HCT116 (cell line): ENCODE measurements around the gene APAF1. TPM values are rescaled to one million over a fixed set of nuclear protein-coding genes. Genes with fewer than 3 reads are reported as not detected.

Experiments used
- ATAC-seq: fragments of 200-7000 bp; cut with Tn5 transposase; 2 replicates; pipeline ENCODE4 v1.9.1; 2020; ENCODE audit warnings: mild to moderate bottlenecking, moderate library complexity
- BruUV-seq: library from RNA; stranded (reverse); fragments of 400-500 nt; replicated peaks from 2 replicates; lab custom pipeline; 2021; lab: Mats Ljungman, UMichigan
- CTCF ChIA-PET: fragments of 300-600 bp; sonication (Branson Sonifier 250); formaldehyde crosslinking; loops from one replicate; lab custom pipeline; 2021; ENCODE audit warnings: antibody characterized with exemption; lab: Charles Lee
- POLR2A ChIA-PET: fragments of 300-600, 350-600 bp; sonication (Branson Sonifier 250); formaldehyde crosslinking; loops from one replicate; lab custom pipeline; 2021; ENCODE audit warnings: antibody characterized with exemption; lab: Charles Lee
- RAD21 ChIA-PET, 2 experiments: fragments of 300-600 bp; sonication (Branson Sonifier 250); formaldehyde crosslinking; loops; one replicate each; lab custom pipeline; 2023; ENCODE audit warnings: low total read pairs in 2 of 2; ENCODE audit not compliant: uncharacterized antibody in 2 of 2, unreplicated experiment in 2 of 2, low non-redundant PET in 1 of 2; lab: Charles Lee
- DNase-seq: peaks from one replicate; pipeline ENCODE4 v3.0.0-alpha.2; 2010; ENCODE audit warnings: low read depth, low spot score
- H2AFZ ChIP-seq: fragments of 200-600 bp; shearing (Covaris generic), sonication (generic); 2 replicates; pipeline ENCODE4 v1.6.1; 2017; ENCODE audit warnings: low read depth, mixed run types, mixed read lengths, antibody characterized with exemption, low read length; ENCODE audit not compliant: poor library complexity, severe bottlenecking
- H3K27ac ChIP-seq: 2 replicates; pipeline ENCODE4 v1.5.1; 2012; ENCODE audit warnings: low read depth, low read length
- H3K27me3 ChIP-seq: fragments of 200-600 bp; sonication (generic); 2 replicates; pipeline ENCODE4 v1.6.1; 2016; ENCODE audit warnings: mixed run types, low read length, mixed read lengths; ENCODE audit not compliant: insufficient read depth
- H3K36me3 ChIP-seq, 2 experiments: fragments of 200-500 bp in 1 of 2; fragments of 200-600 bp in 1 of 2; sonication (Bioruptor generic) in 1 of 2; sonication (generic) in 1 of 2; 2 replicates each; pipeline versions ENCODE4 v1.5.1 to v1.6.1; 2014 to 2016; ENCODE audit warnings: low read length in 2 of 2, inconsistent platforms in 1 of 2, mixed read lengths in 1 of 2, mixed run types in 1 of 2; ENCODE audit not compliant: insufficient read depth in 2 of 2, control insufficient read depth in 1 of 2
- H3K4me1 ChIP-seq, 2 experiments: fragments of 200-600 bp in 1 of 2; sonication (generic) in 1 of 2; 2 replicates each; pipeline versions ENCODE4 v1.5.1 to v1.6.1; 2012 to 2017; ENCODE audit warnings: low read length in 2 of 2, inconsistent platforms in 1 of 2, mild to moderate bottlenecking in 1 of 2, mixed read lengths in 1 of 2, mixed run types in 1 of 2, moderate library complexity in 1 of 2; ENCODE audit not compliant: insufficient read depth in 2 of 2, control insufficient read depth in 1 of 2
- H3K4me2 ChIP-seq: fragments of 200-600 bp; sonication (generic); 2 replicates; pipeline ENCODE4 v1.6.1; 2017; ENCODE audit warnings: mixed run types, low read length, mixed read lengths
- H3K4me3 ChIP-seq, 2 experiments: fragments of 200-600 bp in 1 of 2; sonication (generic) in 1 of 2; replicated peaks in 1 of 2; 2 replicates each; pipeline ENCODE4 v1.5.1; 2011 to 2016; ENCODE audit warnings: low read length in 2 of 2, control low read depth in 1 of 2, low read depth in 1 of 2, mild to moderate bottlenecking in 1 of 2, mixed read lengths in 1 of 2, mixed run types in 1 of 2
- H3K79me2 ChIP-seq: fragments of 200-600 bp; sonication (generic); 2 replicates; pipeline ENCODE4 v1.6.1; 2017; ENCODE audit warnings: mild to moderate bottlenecking, mixed run types, low read length, moderate library complexity, mixed read lengths; ENCODE audit not compliant: insufficient read depth
- H3K9ac ChIP-seq: fragments of 200-600 bp; sonication (generic); 2 replicates; pipeline ENCODE4 v1.6.1; 2016; ENCODE audit warnings: low read length, mixed read lengths
- H3K9me2 ChIP-seq: fragments of 200-600 bp; sonication (generic), shearing (Covaris generic); 2 replicates; pipeline ENCODE4 v1.6.1; 2017; ENCODE audit warnings: mixed run types, mild to moderate bottlenecking, moderate library complexity; ENCODE audit not compliant: insufficient read depth
- H3K9me3 ChIP-seq, 2 experiments: fragments of 200-500 bp in 1 of 2; fragments of 200-600 bp in 1 of 2; sonication (Bioruptor generic) in 1 of 2; sonication (generic) in 1 of 2; 2 replicates each; pipeline ENCODE4 v1.6.1; 2014 to 2017; ENCODE audit warnings: low read length in 2 of 2, mixed read lengths in 2 of 2, inconsistent platforms in 1 of 2, low read depth in 1 of 2, mild to moderate bottlenecking in 1 of 2, mixed run types in 1 of 2, moderate library complexity in 1 of 2; ENCODE audit not compliant: control insufficient read depth in 1 of 2, insufficient read depth in 1 of 2
- H4K20me1 ChIP-seq: fragments of 200-600 bp; sonication (generic), shearing (Covaris generic); 2 replicates; pipeline ENCODE4 v1.6.1; 2017; ENCODE audit warnings: mixed run types, mild to moderate bottlenecking, moderate library complexity; ENCODE audit not compliant: insufficient read depth
- CEBPB ChIP-seq: IDR thresholded peaks from 2 replicates; pipeline ENCODE4 v1.6.1; 2012; ENCODE audit warnings: low read depth
- EGR1 ChIP-seq: IDR thresholded peaks from 2 replicates; pipeline ENCODE4 v1.6.1; 2012; ENCODE audit warnings: low read depth
- ELF1 ChIP-seq: IDR thresholded peaks from 2 replicates; pipeline ENCODE4 v1.6.1; 2012; ENCODE audit warnings: low read depth, borderline replicate concordance
- MAX ChIP-seq: IDR thresholded peaks from 2 replicates; pipeline ENCODE4 v1.6.1; 2012
- POLR2A ChIP-seq: IDR thresholded peaks from 2 replicates; pipeline ENCODE4 v1.7.0; 2011; ENCODE audit warnings: borderline replicate concordance; ENCODE audit not compliant: insufficient read depth, insufficient read length; ENCODE audit errors: extremely low read depth
- RAD21 ChIP-seq: IDR thresholded peaks from 2 replicates; pipeline ENCODE4 v1.6.1; 2012; ENCODE audit warnings: low read depth, mild to moderate bottlenecking
- SIN3A ChIP-seq: IDR thresholded peaks from 2 replicates; pipeline ENCODE4 v1.6.1; 2012; ENCODE audit warnings: low read depth
- SP1 ChIP-seq: IDR thresholded peaks from 2 replicates; pipeline ENCODE4 v1.6.1; 2012; ENCODE audit warnings: low read depth
- SRF ChIP-seq: IDR thresholded peaks from 2 replicates; pipeline ENCODE4 v1.6.1; 2012; ENCODE audit warnings: low read depth
- TCF7L2 ChIP-seq: IDR thresholded peaks from 2 replicates; pipeline ENCODE4 v1.7.0; 2011; ENCODE audit warnings: borderline replicate concordance, inconsistent platforms; ENCODE audit not compliant: insufficient read depth, insufficient read length; ENCODE audit errors: extremely low read depth
- YY1 ChIP-seq: IDR thresholded peaks from 2 replicates; pipeline ENCODE4 v1.6.1; 2011; ENCODE audit warnings: low read length, low read depth, moderate library complexity, mild to moderate bottlenecking; ENCODE audit not compliant: insufficient replicate concordance; ENCODE audit errors: extremely low read depth
- ZBTB33 ChIP-seq: IDR thresholded peaks from 2 replicates; pipeline ENCODE4 v1.6.1; 2011; ENCODE audit warnings: mild to moderate bottlenecking, low read length, moderate library complexity; ENCODE audit not compliant: insufficient replicate concordance; ENCODE audit errors: extremely low read depth
- ZFX ChIP-seq: fragments of 450-650 bp; IDR thresholded peaks from 2 replicates; pipeline ENCODE4 v1.6.1; 2017
- ZNF274 ChIP-seq: fragments of 200-500 bp; sonication (Bioruptor generic); IDR thresholded peaks from 2 replicates; pipeline ENCODE4 v1.6.1; 2014; ENCODE audit warnings: mild to moderate bottlenecking, low read depth, low read length, inconsistent platforms
- intact Hi-C: fragments of 100-400 bp; cut with micrococcal nuclease; formaldehyde crosslinking; loops from 2 replicates; pipeline ENCODE4 v1.10.0; 2022
- total RNA-seq: library from RNA; stranded (reverse); gene quantifications from one replicate; pipeline ENCODE4 v1.2.1, GENCODE V29; 2021; ENCODE audit not compliant: unreplicated experiment
- TF ChIP-seq, protein P1 (sequence below): IDR thresholded peaks from 2 replicates; pipeline ENCODE4 v1.6.1; 2012
- TF ChIP-seq, protein P2 (sequence below): IDR thresholded peaks from 2 replicates; pipeline ENCODE4 v1.6.1; 2012; ENCODE audit warnings: low read depth

APAF1 gene
- total RNA-seq, 1 experiment from 2014 or later, result 13.9 TPM

DNA sequence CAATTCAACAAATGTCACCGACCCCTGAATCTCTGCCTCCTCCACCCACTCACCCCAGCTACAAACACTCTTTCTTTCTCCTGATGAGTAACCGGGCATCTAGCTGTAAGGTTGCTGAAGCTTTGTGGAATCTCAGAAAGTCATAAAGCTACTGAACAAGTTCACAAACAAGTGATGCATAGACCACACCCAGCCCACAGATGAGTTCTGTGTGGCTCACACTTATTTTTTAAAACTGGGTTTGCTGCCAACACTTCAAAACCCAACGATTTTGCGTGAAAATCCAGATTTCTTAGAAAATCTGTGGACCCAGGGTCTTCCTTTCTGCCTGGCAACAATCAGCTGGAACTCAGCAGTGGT lies 96.1 kb downstream of the APAF1 start:
- Histone ChIP-seq H3K9me2 (no peaks in the 10 kb centered on the region), H3K4me3 (no peak overlapping the region), H3K4me2 (no peak overlapping the region), H3K27ac (no peak overlapping the region), H2AFZ (no peak overlapping the region), H3K36me3 (no peaks in the 10 kb centered on the region), H4K20me1 (no peaks in the 10 kb centered on the region), H3K9me3 (no peaks in the 10 kb centered on the region), H3K9ac (no peak overlapping the region), H3K79me2 (no peaks in the 10 kb centered on the region), H3K4me1 (no peaks in the 10 kb centered on the region), H3K27me3 (peaks cover 22% of the 10 kb centered on the region; the same call in 1 of the 2 replicates)
- TF ChIP-seq, protein P1, sequence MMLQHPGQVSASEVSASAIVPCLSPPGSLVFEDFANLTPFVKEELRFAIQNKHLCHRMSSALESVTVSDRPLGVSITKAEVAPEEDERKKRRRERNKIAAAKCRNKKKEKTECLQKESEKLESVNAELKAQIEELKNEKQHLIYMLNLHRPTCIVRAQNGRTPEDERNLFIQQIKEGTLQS, result no peak
- no peak for TF ChIP-seq MAX
- TF ChIP-seq POLR2A, result no peak
- no peak for TF ChIP-seq ZNF274
- TF ChIP-seq YY1, result no peak
- no peak for TF ChIP-seq CEBPB
- no peak for TF ChIP-seq TCF7L2
- TF ChIP-seq SIN3A, result no peak
- no peak for TF ChIP-seq SP1
- TF ChIP-seq RAD21, result no peak
- TF ChIP-seq ZBTB33, result no peak
- TF ChIP-seq ZFX, result no peak
- TF ChIP-seq, protein P2, sequence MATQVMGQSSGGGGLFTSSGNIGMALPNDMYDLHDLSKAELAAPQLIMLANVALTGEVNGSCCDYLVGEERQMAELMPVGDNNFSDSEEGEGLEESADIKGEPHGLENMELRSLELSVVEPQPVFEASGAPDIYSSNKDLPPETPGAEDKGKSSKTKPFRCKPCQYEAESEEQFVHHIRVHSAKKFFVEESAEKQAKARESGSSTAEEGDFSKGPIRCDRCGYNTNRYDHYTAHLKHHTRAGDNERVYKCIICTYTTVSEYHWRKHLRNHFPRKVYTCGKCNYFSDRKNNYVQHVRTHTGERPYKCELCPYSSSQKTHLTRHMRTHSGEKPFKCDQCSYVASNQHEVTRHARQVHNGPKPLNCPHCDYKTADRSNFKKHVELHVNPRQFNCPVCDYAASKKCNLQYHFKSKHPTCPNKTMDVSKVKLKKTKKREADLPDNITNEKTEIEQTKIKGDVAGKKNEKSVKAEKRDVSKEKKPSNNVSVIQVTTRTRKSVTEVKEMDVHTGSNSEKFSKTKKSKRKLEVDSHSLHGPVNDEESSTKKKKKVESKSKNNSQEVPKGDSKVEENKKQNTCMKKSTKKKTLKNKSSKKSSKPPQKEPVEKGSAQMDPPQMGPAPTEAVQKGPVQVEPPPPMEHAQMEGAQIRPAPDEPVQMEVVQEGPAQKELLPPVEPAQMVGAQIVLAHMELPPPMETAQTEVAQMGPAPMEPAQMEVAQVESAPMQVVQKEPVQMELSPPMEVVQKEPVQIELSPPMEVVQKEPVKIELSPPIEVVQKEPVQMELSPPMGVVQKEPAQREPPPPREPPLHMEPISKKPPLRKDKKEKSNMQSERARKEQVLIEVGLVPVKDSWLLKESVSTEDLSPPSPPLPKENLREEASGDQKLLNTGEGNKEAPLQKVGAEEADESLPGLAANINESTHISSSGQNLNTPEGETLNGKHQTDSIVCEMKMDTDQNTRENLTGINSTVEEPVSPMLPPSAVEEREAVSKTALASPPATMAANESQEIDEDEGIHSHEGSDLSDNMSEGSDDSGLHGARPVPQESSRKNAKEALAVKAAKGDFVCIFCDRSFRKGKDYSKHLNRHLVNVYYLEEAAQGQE, result no peak
- TF ChIP-seq EGR1, result no peak
- TF ChIP-seq SRF, result no peak
- TF ChIP-seq ELF1, result no peak
- no TSS peak for BruUV-seq
- CTCF ChIA-PET, result no interaction called here
- POLR2A ChIA-PET, result no interaction called here
- RAD21 ChIA-PET, result no interaction called here
- intact Hi-C loops, result no loop called here
- DNase-seq, result no peak
- ATAC-seq, result no peak
